GM21423 (cell line): ENCODE measurements around the gene PIF1.

ENCODE experiments used
- ATAC-seq: cut with Tn5 transposase; IDR thresholded peaks from one replicate; pipeline ENCODE4 v1.9.1; 2021; ENCODE audit warnings: mild to moderate bottlenecking, moderate library complexity; ENCODE audit not compliant: unreplicated experiment

The PIF1 gene, protein sequence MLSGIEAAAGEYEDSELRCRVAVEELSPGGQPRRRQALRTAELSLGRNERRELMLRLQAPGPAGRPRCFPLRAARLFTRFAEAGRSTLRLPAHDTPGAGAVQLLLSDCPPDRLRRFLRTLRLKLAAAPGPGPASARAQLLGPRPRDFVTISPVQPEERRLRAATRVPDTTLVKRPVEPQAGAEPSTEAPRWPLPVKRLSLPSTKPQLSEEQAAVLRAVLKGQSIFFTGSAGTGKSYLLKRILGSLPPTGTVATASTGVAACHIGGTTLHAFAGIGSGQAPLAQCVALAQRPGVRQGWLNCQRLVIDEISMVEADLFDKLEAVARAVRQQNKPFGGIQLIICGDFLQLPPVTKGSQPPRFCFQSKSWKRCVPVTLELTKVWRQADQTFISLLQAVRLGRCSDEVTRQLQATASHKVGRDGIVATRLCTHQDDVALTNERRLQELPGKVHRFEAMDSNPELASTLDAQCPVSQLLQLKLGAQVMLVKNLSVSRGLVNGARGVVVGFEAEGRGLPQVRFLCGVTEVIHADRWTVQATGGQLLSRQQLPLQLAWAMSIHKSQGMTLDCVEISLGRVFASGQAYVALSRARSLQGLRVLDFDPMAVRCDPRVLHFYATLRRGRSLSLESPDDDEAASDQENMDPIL

DNA sequence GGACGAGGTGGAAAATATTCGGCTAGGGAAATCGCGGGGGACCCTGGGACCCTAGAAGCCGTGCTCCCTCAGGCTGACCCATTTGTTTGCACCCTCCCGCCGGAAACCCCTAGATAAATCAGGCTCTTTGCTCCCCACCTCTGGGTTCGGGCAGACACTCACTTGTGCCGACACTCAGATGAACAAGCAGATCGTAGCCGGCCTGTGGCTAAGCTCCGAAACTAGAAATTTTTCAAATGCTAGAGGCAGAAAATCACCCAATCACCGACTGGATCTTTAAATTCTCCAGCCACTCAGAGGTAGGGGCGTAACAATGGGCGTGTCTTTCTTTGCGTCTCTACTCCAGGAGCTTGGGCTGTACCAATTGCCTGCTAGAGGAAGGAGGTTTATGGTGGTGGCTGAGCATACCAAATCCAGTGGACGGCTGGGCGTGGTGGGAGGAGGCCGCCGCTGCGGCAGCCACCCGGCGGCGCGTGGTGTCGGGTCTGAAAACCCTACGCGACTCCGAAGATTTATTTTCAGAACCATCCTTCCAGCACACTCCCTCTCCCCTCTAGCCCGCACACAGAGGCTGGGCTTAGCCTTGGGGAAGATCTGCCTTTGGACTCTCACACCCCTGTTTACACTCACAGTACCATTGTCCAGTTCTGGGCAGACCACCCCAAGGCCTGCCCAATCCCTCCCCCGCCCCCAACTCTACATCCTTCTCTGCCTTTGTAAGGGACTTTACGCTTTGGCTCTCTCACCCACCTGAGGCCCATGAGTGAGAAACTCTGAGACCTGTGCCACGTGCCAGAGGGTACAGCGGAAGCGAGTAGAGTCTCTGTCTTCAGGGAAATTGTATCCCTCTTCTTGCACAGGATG, at the start of gene PIF1:
Gene PIF1 (minus strand): TSS at position 217 of the 864 bp plus-strand sequence. CDS start 1,312 bp downstream, outside the sequence.
- peak; percentile 83 for ATAC-seq

DNA sequence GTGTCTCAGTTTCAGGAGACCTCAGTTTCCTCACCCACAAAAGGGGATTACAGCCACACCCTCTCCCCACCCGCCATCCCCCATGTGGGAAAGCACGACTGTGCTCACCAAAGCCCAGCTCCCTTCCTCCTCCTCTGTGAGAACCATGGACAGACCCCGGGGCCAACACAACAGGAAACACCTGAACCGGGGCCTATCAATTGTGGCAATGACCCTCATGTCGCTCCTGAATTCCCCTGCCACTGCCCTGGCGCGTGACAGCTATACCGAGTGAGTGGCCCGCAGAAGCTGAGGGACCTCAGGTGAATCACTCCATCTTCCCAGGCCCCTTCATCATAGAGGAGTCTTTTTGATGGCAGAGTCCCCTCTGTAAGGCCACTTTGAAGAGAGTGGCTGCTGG, 44.9 kb upstream of the PIF1 start:
- no peak for ATAC-seq

DNA sequence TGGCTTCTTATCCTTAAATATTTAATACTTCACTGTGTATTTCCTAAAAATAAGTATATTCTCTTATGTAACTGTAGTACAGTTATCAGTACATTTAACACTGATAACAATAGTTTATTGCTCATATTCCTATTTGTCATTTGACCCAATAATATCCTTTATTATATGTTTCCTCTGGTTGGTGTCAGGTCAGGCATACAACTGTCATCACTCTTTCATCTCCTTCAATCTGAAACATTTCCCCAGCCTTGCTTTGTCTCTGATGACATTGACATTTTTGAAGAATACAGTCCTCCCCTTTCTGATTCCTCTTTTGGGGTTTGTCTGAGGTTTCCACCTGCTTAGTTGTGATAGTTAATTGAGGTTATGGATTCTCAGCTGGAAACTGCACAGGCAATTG, 44.1 kb upstream of the PIF1 start:
- ATAC-seq: no peak

DNA sequence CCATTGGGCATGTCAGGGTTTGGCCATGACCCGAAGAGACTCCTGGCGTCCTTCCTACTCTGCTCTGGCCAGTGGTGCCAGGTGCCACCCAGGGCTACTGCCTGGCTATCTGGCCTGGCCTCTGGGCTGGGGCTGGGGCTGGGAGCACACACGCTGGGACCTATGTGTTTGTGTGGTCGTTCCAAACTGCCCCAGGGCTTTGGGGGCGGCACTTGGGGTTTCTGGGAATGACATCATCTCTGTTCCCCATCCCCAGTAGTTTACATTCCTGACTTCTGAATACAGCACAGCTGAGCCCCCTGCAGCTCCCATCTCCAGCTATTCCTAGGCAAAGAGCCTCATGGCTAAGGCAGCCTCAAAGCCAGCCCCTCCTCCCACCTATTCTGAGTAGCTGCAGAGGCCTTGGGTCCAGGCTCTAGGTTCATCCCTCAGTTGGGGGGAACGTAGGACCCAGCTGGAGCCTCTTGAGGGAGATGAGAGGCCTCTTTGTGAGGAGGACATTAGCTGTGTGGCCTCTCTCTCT, 40.6 kb upstream of the PIF1 start:
- no peak for ATAC-seq

DNA sequence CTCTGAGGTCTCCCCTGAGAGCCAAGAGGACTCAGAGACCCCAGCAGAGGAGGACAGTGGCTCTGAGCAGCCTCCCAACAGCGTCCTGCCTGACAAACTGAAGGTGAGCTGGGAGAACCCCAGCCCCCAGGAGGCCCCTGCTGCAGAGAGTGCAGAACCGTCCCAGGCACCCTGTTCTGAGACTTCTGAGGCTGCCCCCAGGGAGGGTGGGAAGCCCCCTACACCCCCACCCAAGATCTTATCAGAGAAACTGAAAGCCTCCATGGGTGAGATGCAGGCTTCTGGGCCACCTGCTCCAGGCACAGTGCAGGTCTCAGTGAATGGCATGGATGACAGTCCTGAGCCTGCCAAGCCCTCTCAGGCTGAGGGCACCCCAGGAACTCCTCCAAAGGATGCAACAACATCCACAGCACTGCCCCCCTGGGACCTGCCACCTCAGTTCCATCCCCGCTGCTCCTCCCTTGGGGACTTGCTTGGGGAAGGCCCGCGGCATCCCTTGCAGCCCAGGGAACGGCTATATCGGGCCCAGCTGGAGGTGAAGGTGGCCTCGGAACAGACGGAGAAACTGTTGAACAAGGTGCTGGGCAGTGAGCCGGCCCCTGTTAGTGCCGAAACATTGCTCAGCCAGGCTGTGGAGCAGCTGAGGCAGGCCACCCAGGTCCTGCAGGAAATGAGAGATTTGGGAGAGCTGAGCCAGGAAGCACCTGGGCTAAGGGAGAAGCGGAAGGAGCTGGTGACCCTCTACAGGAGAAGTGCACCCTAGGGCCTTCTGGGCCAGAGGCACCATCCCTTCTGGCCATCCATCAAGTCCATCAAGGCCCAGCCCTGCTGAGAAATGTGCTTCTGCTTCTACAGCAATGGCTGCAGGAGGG, 39.9 kb upstream of the PIF1 start:
- ATAC-seq: no peak

DNA sequence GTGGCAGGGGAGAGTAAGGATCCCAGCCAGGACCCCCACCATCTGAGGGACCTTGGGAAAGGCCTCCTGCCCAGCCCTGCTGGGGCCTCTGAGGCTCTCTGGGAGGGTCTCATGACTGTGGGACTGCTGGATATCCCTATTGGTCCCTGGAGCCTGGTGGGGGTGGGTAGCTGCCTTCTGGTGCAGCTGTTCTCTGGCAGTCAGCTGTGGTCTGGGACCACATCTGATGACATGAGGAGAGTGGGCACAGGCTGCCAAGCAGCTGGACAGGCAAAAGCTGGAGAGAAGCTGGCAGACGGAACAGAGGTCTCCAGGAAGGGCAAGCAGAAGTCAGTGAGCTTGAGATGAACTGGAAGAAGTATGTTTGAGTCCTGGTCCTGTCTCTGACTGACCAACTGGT, 38.6 kb upstream of the PIF1 start:
- ATAC-seq: no peak

DNA sequence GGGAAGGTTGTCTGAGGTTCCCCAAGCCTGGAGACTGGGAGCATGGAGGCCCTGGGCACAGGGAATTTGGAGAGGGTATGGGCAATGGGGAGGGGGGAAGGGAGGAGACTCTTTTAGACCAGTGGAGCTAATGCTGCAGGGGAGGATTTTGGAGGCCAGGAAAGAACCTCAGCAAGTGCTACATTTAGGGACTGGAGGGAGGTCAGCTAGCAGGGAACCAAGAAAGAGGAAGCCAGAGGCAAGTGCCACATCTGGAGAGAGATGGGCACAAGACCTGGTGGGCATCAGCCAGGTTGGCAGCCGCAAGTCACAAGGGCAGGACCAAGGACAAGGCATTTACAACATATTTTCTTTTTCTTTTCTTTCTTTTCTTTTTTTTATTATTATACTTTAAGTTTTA, 37.0 kb upstream of the PIF1 start:
- no peak for ATAC-seq

DNA sequence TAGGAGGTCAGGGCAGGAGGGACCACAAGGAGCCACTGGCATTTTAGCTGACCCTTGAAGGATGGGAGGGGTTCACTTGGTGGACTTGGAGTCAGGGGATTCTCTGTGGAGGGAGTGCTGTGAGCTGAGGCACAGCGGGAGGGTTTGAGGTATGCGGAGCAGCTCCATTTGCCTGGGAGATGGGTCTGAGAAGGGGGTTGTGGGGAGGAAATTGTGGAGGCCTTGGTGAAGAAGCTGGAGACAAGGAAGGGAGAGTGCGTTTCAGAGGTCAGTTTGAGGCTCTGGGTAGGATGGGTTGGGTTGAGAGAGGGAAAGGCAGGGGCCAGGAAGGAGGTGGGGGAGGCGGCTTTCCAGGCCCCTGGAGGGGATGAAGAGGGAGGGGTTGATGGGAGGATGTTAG, 36.5 kb upstream of the PIF1 start:
- ATAC-seq: no peak

DNA sequence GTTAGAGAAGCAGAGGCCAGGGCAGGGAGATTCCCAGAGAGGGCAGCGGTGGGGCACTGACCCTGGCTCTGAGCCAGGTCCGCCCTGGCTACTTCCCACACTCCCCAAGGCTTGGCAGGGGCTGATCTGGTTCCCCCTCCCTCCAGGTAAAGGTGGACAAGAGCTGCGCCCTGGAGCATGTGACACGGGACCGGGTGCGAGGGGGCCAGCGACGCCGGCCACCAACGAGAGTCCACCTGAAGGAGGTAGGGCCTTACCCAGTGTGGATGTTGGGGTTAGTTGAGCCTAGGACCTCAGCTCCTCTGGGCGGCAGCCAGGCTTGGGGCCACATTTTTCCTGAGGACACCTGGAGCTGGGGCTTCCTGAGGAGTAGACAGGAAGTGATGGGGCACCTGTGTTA, 35.9 kb upstream of the PIF1 start:
- no peak for ATAC-seq

DNA sequence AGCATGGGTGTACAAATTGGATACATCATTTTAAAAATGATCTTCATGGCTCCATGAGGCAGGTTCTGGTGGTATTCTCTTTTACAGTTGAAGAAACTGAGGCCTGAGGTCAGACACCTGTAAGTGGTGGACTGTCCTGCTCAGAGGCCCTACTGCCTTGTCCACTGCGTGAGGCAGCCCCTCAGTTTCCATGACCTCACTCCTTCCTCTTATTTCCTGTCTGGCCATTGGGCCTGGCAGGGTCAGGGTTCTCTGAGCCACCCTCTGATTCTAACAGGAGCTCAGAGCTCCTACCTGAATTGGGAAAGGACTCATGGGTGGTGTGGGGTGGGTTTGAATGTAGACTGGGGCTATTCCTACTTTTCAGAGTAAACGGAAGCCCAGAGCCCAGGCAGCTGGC, 33.8 kb upstream of the PIF1 start:
- no peak for ATAC-seq

DNA sequence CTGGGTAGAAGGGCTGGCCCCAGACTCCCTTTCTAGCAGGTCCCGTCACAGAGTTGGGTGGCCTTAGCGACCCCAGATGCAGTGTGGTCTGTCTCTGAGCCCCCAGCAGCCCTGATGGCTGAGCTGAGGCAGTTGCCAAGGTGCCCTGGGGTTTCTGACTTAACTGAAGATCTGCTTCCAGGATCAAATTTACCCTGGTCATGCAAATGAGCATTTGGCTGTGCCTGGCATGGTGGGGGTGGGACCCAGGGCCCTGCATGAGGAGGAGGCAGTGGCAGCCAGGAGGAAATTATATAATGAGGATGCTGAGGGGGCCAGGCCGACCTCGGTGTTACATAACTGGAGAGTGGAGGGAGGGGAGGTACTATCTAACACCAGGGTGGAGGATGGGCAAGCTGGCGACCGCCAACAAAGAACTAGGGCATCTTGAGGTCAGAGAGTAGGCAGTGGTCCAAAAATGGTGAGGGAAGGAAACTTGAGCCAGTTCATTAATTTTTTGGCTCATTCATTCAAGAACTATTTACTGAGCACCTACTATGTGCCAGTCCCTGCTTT, 32.7 kb upstream of the PIF1 start:
- ATAC-seq: no peak

DNA sequence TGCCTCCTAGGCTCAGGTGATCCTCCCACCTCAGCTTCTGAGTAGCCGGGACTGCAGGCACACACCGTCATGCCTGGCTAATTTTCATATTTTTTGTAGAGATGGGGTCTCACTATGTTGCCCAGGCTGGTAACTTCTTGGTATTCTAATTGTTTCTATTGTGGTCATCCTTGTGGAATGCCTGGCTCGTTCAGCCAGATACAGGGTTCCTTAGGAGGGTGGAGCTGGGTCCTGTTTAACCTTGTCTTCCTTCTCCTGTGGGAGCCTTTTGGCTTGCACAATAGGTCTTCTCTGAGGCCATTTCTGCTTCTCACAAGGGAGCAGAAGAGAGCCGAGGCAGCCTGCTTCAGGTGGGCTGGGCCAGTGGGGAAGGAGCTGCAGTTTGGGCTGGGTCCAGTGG, 32.0 kb upstream of the PIF1 start:
- no peak for ATAC-seq

DNA sequence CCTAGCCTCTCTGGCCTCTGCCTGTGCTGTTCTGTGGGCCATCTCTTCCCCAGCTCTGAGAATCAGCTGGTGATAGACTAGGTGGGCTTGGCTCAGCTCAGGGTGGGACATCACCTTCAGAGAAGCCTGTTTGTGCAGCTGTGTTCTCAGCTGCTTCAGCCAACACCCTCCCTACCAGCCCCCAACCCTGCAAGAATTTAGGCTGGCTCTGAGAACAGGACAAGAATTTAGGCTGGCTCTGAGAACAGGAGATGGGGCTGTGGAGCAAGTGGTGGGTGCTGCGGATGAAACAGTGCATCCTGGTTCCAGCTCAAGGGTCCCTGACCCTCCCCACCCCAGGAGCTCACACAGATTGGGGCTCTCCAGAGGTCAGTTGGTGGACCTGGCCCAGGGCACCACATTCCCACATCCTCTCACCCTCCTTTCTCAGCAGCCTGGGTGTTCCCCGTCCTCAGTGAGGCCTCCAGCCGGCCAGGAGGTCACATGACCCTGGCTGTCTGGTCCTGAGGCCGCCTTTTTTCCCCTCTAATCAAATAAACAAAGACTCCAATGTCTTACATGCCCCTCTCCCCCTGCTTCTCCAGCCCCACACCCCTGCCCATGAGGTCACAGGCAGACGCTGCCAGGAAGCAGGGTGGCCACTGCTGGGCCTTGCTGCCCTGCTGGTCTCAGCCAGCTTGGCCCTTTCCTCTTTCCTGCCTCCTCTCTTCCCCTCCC, 31.1 kb upstream of the PIF1 start:
- ATAC-seq: no peak

DNA sequence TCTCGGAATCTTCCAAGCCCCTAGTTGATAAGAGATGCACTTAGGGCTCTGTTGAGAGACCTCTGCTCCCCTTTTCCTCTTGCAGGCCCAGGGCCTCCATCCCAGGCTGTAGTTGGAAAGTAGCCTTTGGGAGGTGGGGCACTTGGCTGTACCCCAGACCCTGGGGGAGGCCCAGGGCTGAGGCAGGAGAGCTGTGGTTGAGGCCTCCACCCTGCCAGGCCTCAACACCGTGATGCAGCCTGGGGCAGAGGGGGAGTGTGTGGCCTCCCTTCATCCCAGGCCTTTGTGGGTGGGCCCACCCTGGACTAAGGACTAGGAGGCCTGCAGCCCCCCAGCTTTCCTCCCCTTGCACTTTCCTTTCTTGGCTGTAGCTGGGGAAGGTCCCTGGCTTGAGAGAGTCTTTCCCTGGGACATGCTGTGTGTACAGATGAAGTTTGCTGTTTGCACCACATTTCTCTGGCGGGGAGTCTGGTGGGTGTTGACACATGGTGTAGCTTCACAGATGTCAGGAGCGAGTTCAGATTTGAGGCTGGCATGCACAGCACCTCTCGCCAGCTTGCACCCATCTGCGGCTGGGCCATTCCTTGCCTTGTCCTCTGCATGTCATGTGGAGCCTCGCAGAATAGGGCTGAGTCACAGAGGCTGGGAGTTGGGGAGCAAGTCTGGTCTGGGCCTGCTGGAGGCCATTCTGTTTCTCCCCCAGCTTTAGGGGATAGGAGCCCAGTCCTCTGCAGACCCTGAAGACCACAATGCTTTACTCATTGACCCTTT, 29.9 kb upstream of the PIF1 start:
- no peak for ATAC-seq

DNA sequence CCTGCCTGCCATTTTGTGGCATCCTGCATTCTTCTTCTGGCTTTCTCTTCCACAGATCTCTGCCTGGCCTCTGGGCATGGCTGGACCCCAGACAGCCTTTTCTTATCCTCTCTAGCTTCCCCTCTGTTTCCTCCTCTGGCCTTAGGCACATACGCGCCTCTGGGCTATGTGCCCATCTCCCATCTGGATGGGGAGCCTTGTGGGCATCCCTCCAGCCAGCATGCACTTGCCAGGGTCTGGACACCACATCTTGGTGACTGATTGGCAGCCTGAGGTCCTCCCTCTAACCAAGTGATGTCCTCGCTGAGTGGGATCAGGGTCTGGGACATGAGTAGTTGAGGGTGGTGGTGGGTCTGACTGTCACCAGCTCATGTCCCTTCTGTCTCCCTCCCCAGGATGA, 29.1 kb upstream of the PIF1 start:
- ATAC-seq: no peak

DNA sequence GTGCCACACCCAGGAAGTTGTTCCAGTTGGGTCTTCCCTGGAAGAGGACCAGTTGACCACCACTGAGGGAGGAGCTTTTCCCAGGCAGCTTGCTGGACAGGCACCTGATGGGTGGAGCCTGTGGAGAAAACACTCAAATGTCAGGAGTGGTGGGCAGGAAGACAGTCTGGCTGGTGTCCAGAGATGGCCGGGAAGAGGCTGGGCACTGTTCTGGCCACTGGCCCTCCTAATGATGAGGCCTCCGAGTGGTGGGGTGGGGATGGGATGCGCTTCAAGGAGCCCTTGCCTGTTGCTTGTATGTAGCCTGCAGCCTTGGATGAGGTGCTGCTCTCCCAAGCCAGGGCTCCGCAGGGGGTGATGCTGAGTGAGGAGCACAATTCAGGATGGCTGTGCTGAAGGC, 28.6 kb upstream of the PIF1 start:
- no peak for ATAC-seq

DNA sequence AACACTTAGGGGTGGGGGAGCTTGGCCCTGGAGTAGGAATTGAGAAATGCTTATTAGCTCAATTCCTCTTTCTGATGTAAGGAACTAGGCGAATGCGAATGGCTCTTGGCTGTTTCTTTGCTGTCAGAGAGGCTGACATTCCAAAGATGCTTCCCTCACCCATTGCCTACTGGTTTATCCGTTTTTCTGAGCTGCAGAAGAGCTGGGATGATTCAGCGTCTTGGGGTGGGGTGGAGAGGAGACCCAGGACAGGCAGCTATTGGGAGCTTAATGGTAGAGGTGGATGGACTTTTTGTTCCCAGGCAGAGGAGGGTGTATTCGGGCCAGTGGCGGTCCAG, 26.0 kb upstream of the PIF1 start:
- no peak for ATAC-seq

DNA sequence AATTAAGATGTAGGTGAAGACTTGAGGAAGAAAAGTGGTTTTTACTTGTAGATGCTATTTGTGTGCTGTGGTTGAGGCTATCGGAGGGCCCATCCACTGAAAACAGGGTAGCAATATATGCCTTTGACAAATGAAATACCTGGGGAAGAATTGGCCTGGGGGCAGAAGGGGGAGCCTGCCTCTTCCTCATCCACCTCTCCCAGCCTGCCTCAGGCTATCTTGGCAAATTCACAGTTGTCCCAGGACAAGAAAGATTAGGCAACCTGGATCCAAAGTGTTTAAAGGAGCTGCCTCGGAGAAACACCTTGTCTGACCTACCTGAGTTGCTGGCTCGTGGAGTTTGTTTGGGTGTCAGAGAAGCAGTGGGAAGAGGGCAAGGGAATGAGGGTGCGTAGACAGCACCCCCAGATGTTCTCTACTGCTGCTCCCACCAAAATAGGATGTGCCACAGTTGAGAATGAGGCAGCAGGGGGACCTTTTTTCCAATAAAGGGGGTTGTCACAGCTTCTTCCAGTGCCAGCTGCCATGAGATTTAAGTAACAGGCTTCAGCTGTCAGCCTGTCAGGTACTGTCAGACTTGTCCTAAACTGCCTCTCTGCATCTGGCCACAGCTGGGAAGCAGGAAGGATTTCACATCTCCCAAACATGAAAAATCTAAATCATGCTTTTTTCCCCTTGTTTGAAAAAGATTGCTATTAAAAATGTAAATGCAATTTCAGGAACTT, 25.5 kb upstream of the PIF1 start:
- no peak for ATAC-seq
